ENCODE measurements around the gene TMEM91.

The TMEM91 gene

GRCh38 chr19:41398598-41398997 lies 22.3 kb downstream of the TMEM91 start:
- TF ChIP-seq, protein P1, sequence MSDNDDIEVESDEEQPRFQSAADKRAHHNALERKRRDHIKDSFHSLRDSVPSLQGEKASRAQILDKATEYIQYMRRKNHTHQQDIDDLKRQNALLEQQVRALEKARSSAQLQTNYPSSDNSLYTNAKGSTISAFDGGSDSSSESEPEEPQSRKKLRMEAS (IDR thresholded peaks at IDR 0.05; ENCODE audit: low read depth, low read length) = no peak
- TF ChIP-seq POLR2A (IDR thresholded peaks at IDR 0.05; ENCODE audit: extremely low read depth, insufficient read length) (no peak), MYC (IDR thresholded peaks at IDR 0.05; ENCODE audit: low read depth, low read length) (no peak)
- TF ChIP-seq, protein P2, sequence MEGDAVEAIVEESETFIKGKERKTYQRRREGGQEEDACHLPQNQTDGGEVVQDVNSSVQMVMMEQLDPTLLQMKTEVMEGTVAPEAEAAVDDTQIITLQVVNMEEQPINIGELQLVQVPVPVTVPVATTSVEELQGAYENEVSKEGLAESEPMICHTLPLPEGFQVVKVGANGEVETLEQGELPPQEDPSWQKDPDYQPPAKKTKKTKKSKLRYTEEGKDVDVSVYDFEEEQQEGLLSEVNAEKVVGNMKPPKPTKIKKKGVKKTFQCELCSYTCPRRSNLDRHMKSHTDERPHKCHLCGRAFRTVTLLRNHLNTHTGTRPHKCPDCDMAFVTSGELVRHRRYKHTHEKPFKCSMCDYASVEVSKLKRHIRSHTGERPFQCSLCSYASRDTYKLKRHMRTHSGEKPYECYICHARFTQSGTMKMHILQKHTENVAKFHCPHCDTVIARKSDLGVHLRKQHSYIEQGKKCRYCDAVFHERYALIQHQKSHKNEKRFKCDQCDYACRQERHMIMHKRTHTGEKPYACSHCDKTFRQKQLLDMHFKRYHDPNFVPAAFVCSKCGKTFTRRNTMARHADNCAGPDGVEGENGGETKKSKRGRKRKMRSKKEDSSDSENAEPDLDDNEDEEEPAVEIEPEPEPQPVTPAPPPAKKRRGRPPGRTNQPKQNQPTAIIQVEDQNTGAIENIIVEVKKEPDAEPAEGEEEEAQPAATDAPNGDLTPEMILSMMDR (IDR thresholded peaks at IDR 0.05; ENCODE audit: low read depth, low read length) = no peak
- no peak for DNase-seq (ENCODE audit: low read depth)
- peak overlapping the region; percentile 76 for H3K4me3 ChIP-seq (ENCODE audit: low read depth, low read length)

DNA sequence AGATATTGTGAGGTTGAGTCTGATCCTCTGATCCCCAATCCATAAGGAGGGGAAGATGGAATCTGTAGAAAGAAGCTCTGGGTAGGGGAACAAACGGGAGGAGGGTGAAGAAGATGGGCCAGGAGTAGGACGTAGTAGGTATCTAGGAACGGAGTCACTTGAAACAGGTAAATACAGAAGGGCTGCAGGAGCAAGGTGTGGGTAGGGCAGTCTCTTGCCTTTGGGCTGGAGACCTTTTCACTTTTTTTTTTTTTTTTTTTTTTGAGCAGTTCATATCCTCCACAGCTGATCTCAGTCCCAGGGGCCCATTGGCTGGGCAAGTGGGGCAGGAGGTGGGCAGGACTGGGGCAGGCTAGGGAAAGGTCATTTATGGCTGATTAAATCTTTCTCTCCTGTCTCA lies 22.8 kb downstream of the TMEM91 start:
- TF ChIP-seq, protein P2 (IDR thresholded peaks at IDR 0.05; ENCODE audit: low read depth, low read length) = no peak
- TF ChIP-seq POLR2A (IDR thresholded peaks at IDR 0.05; ENCODE audit: extremely low read depth, insufficient read length) (no peak), MYC (IDR thresholded peaks at IDR 0.05; ENCODE audit: low read depth, low read length) (no peak)
- TF ChIP-seq, protein P1 (IDR thresholded peaks at IDR 0.05; ENCODE audit: low read depth, low read length) = no peak
- DNase-seq (ENCODE audit: low read depth) = no peak
- peak overlapping the region; percentile 76 for H3K4me3 ChIP-seq (ENCODE audit: low read depth, low read length)

GRCh38 chr19:41399525-41399924 lies 23.2 kb downstream of the TMEM91 start:
- TF ChIP-seq MYC (IDR thresholded peaks at IDR 0.05; ENCODE audit: low read depth, low read length) (no peak), POLR2A (IDR thresholded peaks at IDR 0.05; ENCODE audit: extremely low read depth, insufficient read length) (no peak)
- TF ChIP-seq, protein P2 (IDR thresholded peaks at IDR 0.05; ENCODE audit: low read depth, low read length) = no peak
- TF ChIP-seq, protein P1 (IDR thresholded peaks at IDR 0.05; ENCODE audit: low read depth, low read length) = no peak
- H3K4me3 ChIP-seq (ENCODE audit: low read depth, low read length) = no peak overlapping the region

GRCh38 chr19:41401483-41401882 lies 25.1 kb downstream of the TMEM91 start:
- no peak for DNase-seq (ENCODE audit: low read depth)

More at GRCh38 chr19:41399525-41399924, 23.2 kb downstream of the TMEM91 start:
- no peak for DNase-seq (ENCODE audit: low read depth)

DNA sequence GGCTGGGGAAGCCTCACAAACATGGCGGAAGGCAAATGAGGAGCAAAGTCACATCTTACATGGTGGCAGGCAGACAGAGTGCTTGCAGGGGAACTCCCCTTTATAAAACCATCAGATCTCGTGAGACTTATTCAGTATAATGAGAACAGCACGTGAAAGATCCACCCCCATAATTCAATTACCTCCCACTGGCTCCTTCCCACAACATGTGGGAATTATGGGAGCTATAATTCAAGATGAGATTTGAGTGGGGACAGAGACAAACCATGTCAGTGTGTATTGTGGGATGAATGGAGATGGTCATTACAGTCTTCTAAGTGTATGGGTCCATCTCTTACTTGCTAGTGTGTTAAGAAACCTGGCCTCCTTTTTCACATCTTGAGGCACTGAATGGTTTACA lies 25.7 kb downstream of the TMEM91 start:
- H3K4me3 ChIP-seq (ENCODE audit: low read depth, low read length) = no peak overlapping the region
- TF ChIP-seq MYC (IDR thresholded peaks at IDR 0.05; ENCODE audit: low read depth, low read length) (no peak), POLR2A (IDR thresholded peaks at IDR 0.05; ENCODE audit: extremely low read depth, insufficient read length) (no peak)
- TF ChIP-seq, protein P2 (IDR thresholded peaks at IDR 0.05; ENCODE audit: low read depth, low read length) = no peak
- TF ChIP-seq, protein P1 (IDR thresholded peaks at IDR 0.05; ENCODE audit: low read depth, low read length) = no peak
- DNase-seq (ENCODE audit: low read depth) = no peak

More at GRCh38 chr19:41401483-41401882, 25.1 kb downstream of the TMEM91 start:
- TF ChIP-seq POLR2A (IDR thresholded peaks at IDR 0.05; ENCODE audit: extremely low read depth, insufficient read length) (no peak), MYC (IDR thresholded peaks at IDR 0.05; ENCODE audit: low read depth, low read length) (no peak)
- TF ChIP-seq, protein P1 (IDR thresholded peaks at IDR 0.05; ENCODE audit: low read depth, low read length) = no peak
- TF ChIP-seq, protein P2 (IDR thresholded peaks at IDR 0.05; ENCODE audit: low read depth, low read length) = no peak
- H3K4me3 ChIP-seq (ENCODE audit: low read depth, low read length) = no peak overlapping the region
